ENCODE results near the gene KCNT1.

DNA sequence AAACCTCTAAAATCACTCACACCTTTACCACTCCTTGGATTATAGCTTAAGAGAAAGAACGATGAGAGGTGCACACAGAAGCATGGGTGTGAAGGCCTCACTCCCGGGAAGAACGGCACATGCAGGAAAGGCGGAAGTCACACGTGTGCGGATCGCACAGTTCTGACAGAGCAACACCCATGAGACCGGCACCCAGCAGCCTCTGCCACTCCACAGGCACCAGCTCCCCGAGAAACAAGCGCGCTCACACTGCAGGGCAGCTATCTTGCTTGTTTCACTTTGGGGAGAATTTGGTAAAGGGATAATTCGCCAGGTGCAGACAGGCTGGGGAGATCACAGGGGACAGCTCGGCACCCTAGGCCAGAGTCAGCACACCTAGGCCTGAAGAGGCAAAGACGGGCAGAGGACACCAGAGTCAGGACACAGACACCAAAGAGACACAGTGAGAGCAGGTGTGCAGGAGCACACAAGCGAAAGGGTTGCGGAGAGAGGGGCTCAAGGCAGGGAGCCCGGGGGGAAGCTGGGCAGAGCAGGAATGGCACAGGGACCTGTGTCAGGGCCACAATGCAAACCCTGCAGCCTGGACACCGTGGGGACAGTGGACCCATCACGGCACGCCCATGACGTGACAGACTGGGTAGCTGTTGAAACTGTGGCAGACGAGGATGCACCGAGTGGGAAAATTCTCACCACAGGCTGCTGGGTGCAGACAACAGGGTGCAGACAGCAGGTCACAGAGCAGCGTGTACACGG is 123.6 kb downstream of the KCNT1 start:
- no peak for TF ChIP-seq POLR2A (IDR thresholded peaks at IDR 0.05; ENCODE audit: low read length)
- no peak for TF ChIP-seq ESRRA (IDR thresholded peaks at IDR 0.05; ENCODE audit: borderline replicate concordance, low read length)
- no peak for TF ChIP-seq EP300 (IDR thresholded peaks at IDR 0.05)
- TF ChIP-seq, protein P1, sequence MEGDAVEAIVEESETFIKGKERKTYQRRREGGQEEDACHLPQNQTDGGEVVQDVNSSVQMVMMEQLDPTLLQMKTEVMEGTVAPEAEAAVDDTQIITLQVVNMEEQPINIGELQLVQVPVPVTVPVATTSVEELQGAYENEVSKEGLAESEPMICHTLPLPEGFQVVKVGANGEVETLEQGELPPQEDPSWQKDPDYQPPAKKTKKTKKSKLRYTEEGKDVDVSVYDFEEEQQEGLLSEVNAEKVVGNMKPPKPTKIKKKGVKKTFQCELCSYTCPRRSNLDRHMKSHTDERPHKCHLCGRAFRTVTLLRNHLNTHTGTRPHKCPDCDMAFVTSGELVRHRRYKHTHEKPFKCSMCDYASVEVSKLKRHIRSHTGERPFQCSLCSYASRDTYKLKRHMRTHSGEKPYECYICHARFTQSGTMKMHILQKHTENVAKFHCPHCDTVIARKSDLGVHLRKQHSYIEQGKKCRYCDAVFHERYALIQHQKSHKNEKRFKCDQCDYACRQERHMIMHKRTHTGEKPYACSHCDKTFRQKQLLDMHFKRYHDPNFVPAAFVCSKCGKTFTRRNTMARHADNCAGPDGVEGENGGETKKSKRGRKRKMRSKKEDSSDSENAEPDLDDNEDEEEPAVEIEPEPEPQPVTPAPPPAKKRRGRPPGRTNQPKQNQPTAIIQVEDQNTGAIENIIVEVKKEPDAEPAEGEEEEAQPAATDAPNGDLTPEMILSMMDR (IDR thresholded peaks at IDR 0.05) = no peak
- TF ChIP-seq, protein P2, sequence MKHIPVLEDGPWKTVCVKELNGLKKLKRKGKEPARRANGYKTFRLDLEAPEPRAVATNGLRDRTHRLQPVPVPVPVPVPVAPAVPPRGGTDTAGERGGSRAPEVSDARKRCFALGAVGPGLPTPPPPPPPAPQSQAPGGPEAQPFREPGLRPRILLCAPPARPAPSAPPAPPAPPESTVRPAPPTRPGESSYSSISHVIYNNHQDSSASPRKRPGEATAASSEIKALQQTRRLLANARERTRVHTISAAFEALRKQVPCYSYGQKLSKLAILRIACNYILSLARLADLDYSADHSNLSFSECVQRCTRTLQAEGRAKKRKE (CRISPR knock-in tag; IDR thresholded peaks at IDR 0.05; ENCODE audit: low read depth) = no peak
- no peak for TF ChIP-seq CEBPB (IDR thresholded peaks at IDR 0.05)
- TF ChIP-seq ZSCAN20 (CRISPR knock-in tag; IDR thresholded peaks at IDR 0.05) = no peak
- TF ChIP-seq MAZ (IDR thresholded peaks at IDR 0.05; ENCODE audit: borderline replicate concordance, low read depth, low read length) = no peak
